AG08396 (cell line): ENCODE measurements around the gene TMEM186.
A peak's percentile ranks its signal among the peaks of the same experiment; 100 is the strongest.
"Not testable (repeated sequence)": the region's sequence is repeated elsewhere in the genome, so short reads cannot be mapped to it uniquely, and the experiment has no call there.

ENCODE experiments used
- DNase-seq: peaks from one replicate; pipeline ENCODE4 v3.0.0; 2012; ENCODE audit warnings: low spot score, mixed read lengths

The TMEM186 gene

GRCh38 chr16:8774208-8774607, 23.2 kb downstream of the TMEM186 start:
- DNase-seq = no peak

- DNase-seq = no peak
Measured at GRCh38 chr16:8773537-8773936, 23.9 kb downstream of the TMEM186 start.

- DNase-seq = no peak
Measured at GRCh38 chr16:8768692-8769091, 28.7 kb downstream of the TMEM186 start.

GRCh38 chr16:8768283-8768682, 29.2 kb downstream of the TMEM186 start:
- no peak for DNase-seq

GRCh38 chr16:8767176-8767575, 30.3 kb downstream of the TMEM186 start:
- DNase-seq = no peak

- no peak for DNase-seq
Measured at GRCh38 chr16:8764525-8765250, 32.8 kb downstream of the TMEM186 start.

- no peak for DNase-seq
Measured at GRCh38 chr16:8763899-8764298, 33.5 kb downstream of the TMEM186 start.

- no peak for DNase-seq
Measured at GRCh38 chr16:8763083-8763482, 34.4 kb downstream of the TMEM186 start.

- no peak for DNase-seq
Measured at GRCh38 chr16:8762254-8762653, 35.2 kb downstream of the TMEM186 start.

GRCh38 chr16:8761078-8761477, 36.4 kb downstream of the TMEM186 start:
- no peak for DNase-seq

- no peak for DNase-seq
Measured at GRCh38 chr16:8760021-8760420, 37.4 kb downstream of the TMEM186 start.

- DNase-seq = no peak
Measured at GRCh38 chr16:8758022-8758421, 39.4 kb downstream of the TMEM186 start.

GRCh38 chr16:8756755-8757154, 40.7 kb downstream of the TMEM186 start:
- no peak for DNase-seq

GRCh38 chr16:8753416-8754054, 43.9 kb downstream of the TMEM186 start:
- no peak for DNase-seq

GRCh38 chr16:8752706-8753105, 44.7 kb downstream of the TMEM186 start:
- no peak for DNase-seq

- peak; percentile 67 for DNase-seq
Measured at GRCh38 chr16:8751481-8752311, 45.7 kb downstream of the TMEM186 start.

GRCh38 chr16:8748944-8749343, 48.5 kb downstream of the TMEM186 start:
- DNase-seq = not testable (repeated sequence)
